Neutrophil (primary cell): ENCODE results near the gene MRPL14.

Experiments
- H3K27ac ChIP-seq: fragments of 200-600 bp; sonication (generic); 2 replicates; pipeline ENCODE4 v1.5.1; 2016; ENCODE audit warnings: mild to moderate bottlenecking, moderate library complexity
- H3K27me3 ChIP-seq: fragments of 200-600 bp; sonication (generic); 2 replicates; pipeline ENCODE4 v1.6.0; 2016; ENCODE audit warnings: mild to moderate bottlenecking
- H3K36me3 ChIP-seq: fragments of 200-600 bp; sonication (generic); 2 replicates; pipeline ENCODE4 v1.5.1; 2017
- H3K4me1 ChIP-seq, 2 experiments: fragments of 200-600 bp in 1 of 2; sonication (generic) in 1 of 2; 1 replicate in 1 of 2; 2 replicates in 1 of 2; pipeline versions ENCODE4 v1.5.1 to v1.6.1; 2013 to 2016; ENCODE audit warnings: low read depth in 1 of 2, low read length in 1 of 2, mild to moderate bottlenecking in 1 of 2, moderate library complexity in 1 of 2; ENCODE audit not compliant: control insufficient read depth in 1 of 2, insufficient read depth in 1 of 2
- H3K4me3 ChIP-seq, 2 experiments: fragments of 200-600 bp in 1 of 2; sonication (generic) in 1 of 2; 1 replicate in 1 of 2; 2 replicates in 1 of 2; pipeline ENCODE4 v1.5.1; 2013 to 2016; ENCODE audit warnings: low read depth in 1 of 2, low read length in 1 of 2, mild to moderate bottlenecking in 1 of 2, moderate library complexity in 1 of 2
- H3K9me3 ChIP-seq: fragments of 200-600 bp; sonication (generic); 2 replicates; pipeline ENCODE4 v1.5.1; 2016
- TF ChIP-seq, protein P1 (sequence below): fragments of 200-600 bp; sonication (generic); IDR thresholded peaks from 2 replicates; pipeline ENCODE4 v1.5.1; 2016; ENCODE audit warnings: antibody characterized with exemption

MRPL14 gene

DNA sequence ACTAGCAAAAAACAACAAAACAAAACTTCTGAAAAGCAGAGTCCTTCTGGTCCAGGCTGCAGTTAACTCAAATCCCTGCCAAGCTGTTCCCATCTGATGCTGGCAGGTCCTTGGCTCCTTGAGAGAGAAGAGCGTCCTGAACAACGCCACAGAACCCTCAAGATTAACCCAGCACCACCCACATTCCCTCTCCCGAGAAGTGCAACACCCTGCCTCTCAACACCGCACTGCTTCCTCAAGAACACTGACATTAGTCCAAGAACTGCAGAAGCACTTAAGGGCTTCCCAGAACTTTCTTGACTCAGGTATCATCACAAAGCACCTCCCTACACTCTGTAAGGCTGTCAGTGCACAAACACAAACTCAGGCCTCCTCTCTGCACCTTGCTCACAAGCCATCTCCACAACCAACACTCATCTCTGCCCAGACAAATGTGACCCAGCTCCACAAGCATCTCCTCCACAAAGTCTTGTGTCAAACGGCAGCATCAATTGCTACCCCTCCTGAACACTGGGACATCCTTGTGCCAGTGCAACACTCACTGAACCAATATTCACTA lies 7.5 kb downstream of the MRPL14 start:
- Histone ChIP-seq H3K27ac (no peak overlapping the region), H3K36me3 (peaks cover 8% of the 10 kb centered on the region), H3K4me3 (no peak overlapping the region), H3K4me1 (peaks cover 11 to 13% of the 10 kb centered on the region in 2 experiments), H3K27me3 (no peaks in the 10 kb centered on the region), H3K9me3 (no peaks in the 10 kb centered on the region)
- TF ChIP-seq, protein P1, sequence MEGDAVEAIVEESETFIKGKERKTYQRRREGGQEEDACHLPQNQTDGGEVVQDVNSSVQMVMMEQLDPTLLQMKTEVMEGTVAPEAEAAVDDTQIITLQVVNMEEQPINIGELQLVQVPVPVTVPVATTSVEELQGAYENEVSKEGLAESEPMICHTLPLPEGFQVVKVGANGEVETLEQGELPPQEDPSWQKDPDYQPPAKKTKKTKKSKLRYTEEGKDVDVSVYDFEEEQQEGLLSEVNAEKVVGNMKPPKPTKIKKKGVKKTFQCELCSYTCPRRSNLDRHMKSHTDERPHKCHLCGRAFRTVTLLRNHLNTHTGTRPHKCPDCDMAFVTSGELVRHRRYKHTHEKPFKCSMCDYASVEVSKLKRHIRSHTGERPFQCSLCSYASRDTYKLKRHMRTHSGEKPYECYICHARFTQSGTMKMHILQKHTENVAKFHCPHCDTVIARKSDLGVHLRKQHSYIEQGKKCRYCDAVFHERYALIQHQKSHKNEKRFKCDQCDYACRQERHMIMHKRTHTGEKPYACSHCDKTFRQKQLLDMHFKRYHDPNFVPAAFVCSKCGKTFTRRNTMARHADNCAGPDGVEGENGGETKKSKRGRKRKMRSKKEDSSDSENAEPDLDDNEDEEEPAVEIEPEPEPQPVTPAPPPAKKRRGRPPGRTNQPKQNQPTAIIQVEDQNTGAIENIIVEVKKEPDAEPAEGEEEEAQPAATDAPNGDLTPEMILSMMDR = no peak

- TF ChIP-seq, protein P1 = no peak
- H3K4me3 ChIP-seq = no peak overlapping the region
- H3K4me1 ChIP-seq = peaks cover under 1 to 2% of the 10 kb centered on the region in 2 experiments
- peaks cover 22% of the 10 kb centered on the region for H3K36me3 ChIP-seq
- no peaks in the 10 kb centered on the region for H3K9me3 ChIP-seq
- H3K27me3 ChIP-seq = no peaks in the 10 kb centered on the region
- no peak overlapping the region for H3K27ac ChIP-seq
These were observed 9.7 kb downstream of the MRPL14 start for GRCh38 chr6:44117397-44118128.

GRCh38 chr6:44116641-44117382 lies 10.4 kb downstream of the MRPL14 start:
- no peaks in the 10 kb centered on the region for H3K27me3 ChIP-seq
- H3K4me1 ChIP-seq = no peaks in the 10 kb centered on the region
- H3K4me3 ChIP-seq = no peak overlapping the region
- H3K9me3 ChIP-seq = no peaks in the 10 kb centered on the region
- peaks cover 29% of the 10 kb centered on the region for H3K36me3 ChIP-seq
- H3K27ac ChIP-seq = no peak overlapping the region
- TF ChIP-seq, protein P1 = no peak

DNA sequence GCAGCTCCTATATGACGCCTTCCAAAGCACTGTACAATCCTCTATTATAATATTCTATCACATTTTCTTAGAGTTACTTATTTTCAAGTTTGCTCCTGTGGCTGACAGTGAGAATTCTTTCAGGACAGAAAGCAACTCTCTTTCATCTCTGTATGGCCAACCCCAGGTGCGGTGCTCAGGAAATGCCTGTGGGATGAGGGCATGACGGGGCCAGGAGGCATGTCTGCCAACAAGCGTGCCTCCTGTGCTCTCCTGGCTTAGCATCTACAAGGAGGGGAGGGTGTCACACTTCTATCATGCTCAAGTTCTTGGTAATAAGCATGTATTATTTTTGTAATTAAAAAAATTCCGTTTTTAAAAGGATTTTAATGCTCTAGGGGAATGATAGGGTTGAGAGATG lies 11.4 kb downstream of the MRPL14 start:
- Histone ChIP-seq H3K27ac (no peak overlapping the region), H3K9me3 (no peaks in the 10 kb centered on the region), H3K4me3 (no peak overlapping the region), H3K4me1 (no peaks in the 10 kb centered on the region), H3K27me3 (no peaks in the 10 kb centered on the region), H3K36me3 (peaks cover 37% of the 10 kb centered on the region)
- TF ChIP-seq, protein P1 = no peak

DNA sequence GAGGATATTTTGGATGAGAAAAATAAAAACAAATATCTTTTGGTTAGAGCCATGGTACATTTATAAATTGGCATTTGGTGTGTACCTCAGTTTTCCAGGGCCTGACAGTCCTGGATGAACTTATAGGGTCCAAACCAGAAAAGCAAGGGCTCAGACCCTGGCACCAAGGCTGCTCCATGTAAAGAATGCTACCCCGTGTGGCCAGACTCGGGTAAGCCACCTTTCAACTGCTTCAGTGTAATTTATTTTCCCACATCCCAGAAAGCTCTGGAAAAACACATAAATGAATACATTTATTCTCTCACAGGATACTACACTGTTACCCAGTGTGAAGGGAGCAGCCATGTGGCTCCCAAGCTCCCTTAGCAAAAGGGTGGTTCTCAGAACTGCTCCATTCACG lies 13.8 kb downstream of the MRPL14 start:
- H3K4me1 ChIP-seq = no peaks in the 10 kb centered on the region
- H3K36me3 ChIP-seq = peaks cover 48% of the 10 kb centered on the region
- H3K9me3 ChIP-seq = no peaks in the 10 kb centered on the region
- no peak overlapping the region for H3K4me3 ChIP-seq
- no peaks in the 10 kb centered on the region for H3K27me3 ChIP-seq
- TF ChIP-seq, protein P1 = no peak
- H3K27ac ChIP-seq = no peak overlapping the region
